EL (cell line): Measurements from ENCODE around the gene COL24A1.
"Not testable (repeated sequence)": the region's sequence is repeated elsewhere in the genome, so short reads cannot be mapped to it uniquely, and the experiment has no call there.

Source experiments
- DNase-seq: peaks from one replicate; pipeline ENCODE4 v3.0.0-alpha.2; 2016

The COL24A1 gene

GRCh38 chr1:86072474-86072873, 84.1 kb downstream of the COL24A1 start:
- DNase-seq: not testable (repeated sequence)

GRCh38 chr1:86071870-86072269, 84.7 kb downstream of the COL24A1 start:
- not testable (repeated sequence) for DNase-seq

- DNase-seq: peak; percentile 11
Observed at GRCh38 chr1:86069757-86070145, 86.8 kb downstream of the COL24A1 start.

GRCh38 chr1:86068841-86069756, 87.5 kb downstream of the COL24A1 start:
- peak; percentile 57 for DNase-seq

- peak; percentile 24 for DNase-seq
Observed at GRCh38 chr1:86068271-86068721, 88.3 kb downstream of the COL24A1 start.

- peak; percentile 11 for DNase-seq
Observed at GRCh38 chr1:86067626-86068025, 88.9 kb downstream of the COL24A1 start.

GRCh38 chr1:86064899-86065298, 91.7 kb downstream of the COL24A1 start:
- no peak for DNase-seq

- no peak for DNase-seq
Observed at GRCh38 chr1:86063721-86064120, 92.9 kb downstream of the COL24A1 start.

GRCh38 chr1:86062453-86062852, 94.1 kb downstream of the COL24A1 start:
- DNase-seq: no peak

GRCh38 chr1:86061551-86061990, 95.0 kb downstream of the COL24A1 start:
- DNase-seq: no peak

GRCh38 chr1:86054396-86054795, 102.2 kb downstream of the COL24A1 start:
- no peak for DNase-seq

- DNase-seq: no peak
Observed at GRCh38 chr1:86052948-86053698, 103.4 kb downstream of the COL24A1 start.

GRCh38 chr1:86035101-86035500, 121.5 kb downstream of the COL24A1 start:
- no peak for DNase-seq

- DNase-seq: no peak
Observed at GRCh38 chr1:86030180-86030579, 126.4 kb downstream of the COL24A1 start.

GRCh38 chr1:86018283-86018923, 138.2 kb downstream of the COL24A1 start:
- peak; percentile 46 for DNase-seq

- DNase-seq: no peak
Observed at GRCh38 chr1:86016076-86016759, 140.4 kb downstream of the COL24A1 start.

- DNase-seq: no peak
Observed at GRCh38 chr1:86015375-86015774, 141.2 kb downstream of the COL24A1 start.

GRCh38 chr1:86000601-86001000, 156.0 kb downstream of the COL24A1 start:
- DNase-seq: no peak

- DNase-seq: no peak
Observed at GRCh38 chr1:85998105-85998855, 158.3 kb downstream of the COL24A1 start.

GRCh38 chr1:85992791-85993190, 163.8 kb downstream of the COL24A1 start:
- DNase-seq: peak; percentile 33

GRCh38 chr1:85991261-85991660, 165.3 kb downstream of the COL24A1 start:
- DNase-seq: no peak

- no peak for DNase-seq
Observed at GRCh38 chr1:85984636-85985035, 171.9 kb downstream of the COL24A1 start.
